GM12875 (cell line): ENCODE data around the gene AFAP1.

Source experiments
- H3K4me3 ChIP-seq: one replicate; pipeline ENCODE4 v1.5.1; 2011; ENCODE audit warnings: low read depth, low read length, control low read depth
- TF ChIP-seq, protein P1 (sequence below): IDR thresholded peaks from 2 replicates; pipeline ENCODE4 v1.5.1; 2011; ENCODE audit warnings: low read depth, mild to moderate bottlenecking, control low read depth, inconsistent platforms, low read length, moderate library complexity, borderline replicate concordance; ENCODE audit not compliant: insufficient read depth

AFAP1 gene

GRCh38 chr4:7904952-7905915 lies 34.4 kb downstream of the AFAP1 start:
- H3K4me3 ChIP-seq = no peak overlapping the region

GRCh38 chr4:7903791-7904516 lies 35.7 kb downstream of the AFAP1 start:
- TF ChIP-seq, protein P1, sequence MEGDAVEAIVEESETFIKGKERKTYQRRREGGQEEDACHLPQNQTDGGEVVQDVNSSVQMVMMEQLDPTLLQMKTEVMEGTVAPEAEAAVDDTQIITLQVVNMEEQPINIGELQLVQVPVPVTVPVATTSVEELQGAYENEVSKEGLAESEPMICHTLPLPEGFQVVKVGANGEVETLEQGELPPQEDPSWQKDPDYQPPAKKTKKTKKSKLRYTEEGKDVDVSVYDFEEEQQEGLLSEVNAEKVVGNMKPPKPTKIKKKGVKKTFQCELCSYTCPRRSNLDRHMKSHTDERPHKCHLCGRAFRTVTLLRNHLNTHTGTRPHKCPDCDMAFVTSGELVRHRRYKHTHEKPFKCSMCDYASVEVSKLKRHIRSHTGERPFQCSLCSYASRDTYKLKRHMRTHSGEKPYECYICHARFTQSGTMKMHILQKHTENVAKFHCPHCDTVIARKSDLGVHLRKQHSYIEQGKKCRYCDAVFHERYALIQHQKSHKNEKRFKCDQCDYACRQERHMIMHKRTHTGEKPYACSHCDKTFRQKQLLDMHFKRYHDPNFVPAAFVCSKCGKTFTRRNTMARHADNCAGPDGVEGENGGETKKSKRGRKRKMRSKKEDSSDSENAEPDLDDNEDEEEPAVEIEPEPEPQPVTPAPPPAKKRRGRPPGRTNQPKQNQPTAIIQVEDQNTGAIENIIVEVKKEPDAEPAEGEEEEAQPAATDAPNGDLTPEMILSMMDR = no peak
- H3K4me3 ChIP-seq = no peak overlapping the region

More at GRCh38 chr4:7904952-7905915, 34.4 kb downstream of the AFAP1 start:
- TF ChIP-seq, protein P1 = no peak

DNA sequence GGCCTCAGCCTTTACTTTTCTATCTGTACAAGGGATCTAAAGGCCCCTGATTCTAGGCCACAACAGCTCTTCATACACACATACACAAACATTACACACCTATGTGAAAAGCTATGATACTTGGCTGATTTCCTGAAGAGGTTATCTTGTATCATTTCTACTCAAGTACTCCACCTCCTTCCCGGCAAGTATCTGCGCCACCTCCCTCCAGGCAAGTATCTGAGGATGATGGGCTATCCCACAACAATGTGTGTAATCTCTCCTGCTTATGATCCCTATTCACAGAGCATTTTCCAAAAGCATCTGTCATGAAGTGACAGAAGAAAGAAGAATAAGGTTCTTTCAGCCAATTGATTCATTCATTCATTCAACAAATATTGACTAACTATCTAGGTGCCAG lies 36.8 kb downstream of the AFAP1 start:
- TF ChIP-seq, protein P1 = no peak
- H3K4me3 ChIP-seq = no peak overlapping the region

DNA sequence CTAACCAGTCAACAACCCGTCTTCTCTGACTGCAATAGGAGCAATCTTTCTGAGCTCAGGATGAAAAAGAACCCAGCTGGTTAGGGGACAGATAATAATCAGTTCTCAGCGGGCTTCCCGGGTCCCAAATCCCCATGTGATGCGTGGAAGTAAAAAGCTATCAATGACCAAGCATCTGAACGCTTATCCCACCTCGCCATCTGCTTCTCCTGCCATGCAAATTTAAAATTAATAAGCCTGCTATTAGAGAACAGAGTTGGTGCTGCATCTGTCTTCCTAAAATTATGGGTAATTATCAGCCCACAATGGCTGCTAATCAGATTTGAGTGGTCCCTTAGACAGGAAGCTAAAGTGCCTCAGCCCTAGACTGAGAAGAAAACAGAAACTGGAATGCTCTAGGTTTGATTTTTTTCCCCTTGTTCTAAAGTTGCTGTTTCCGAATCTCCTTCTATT lies 37.5 kb downstream of the AFAP1 start:
- H3K4me3 ChIP-seq = no peak overlapping the region
- TF ChIP-seq, protein P1 = no peak

- TF ChIP-seq, protein P1 = no peak
- no peak overlapping the region for H3K4me3 ChIP-seq
These were observed 38.3 kb downstream of the AFAP1 start for GRCh38 chr4:7901311-7901885.

- TF ChIP-seq, protein P1 = no peak
- H3K4me3 ChIP-seq = no peak overlapping the region
These were observed 39.2 kb downstream of the AFAP1 start for GRCh38 chr4:7900334-7900909.
